HG03520 (cell line): ENCODE results near the gene SHANK2.

ENCODE experiments used
- ATAC-seq: cut with Tn5 transposase; IDR thresholded peaks from one replicate; pipeline ENCODE4 v1.9.1; 2021; ENCODE audit warnings: mild to moderate bottlenecking, moderate library complexity; ENCODE audit not compliant: unreplicated experiment

Gene SHANK2

GRCh38 chr11:71223081-71223405, 29.3 kb downstream of the SHANK2 start:
- ATAC-seq = no peak

- no peak for ATAC-seq
These were observed 29.9 kb downstream of the SHANK2 start for GRCh38 chr11:71222318-71223080.

- no peak for ATAC-seq
These were observed 30.6 kb downstream of the SHANK2 start for GRCh38 chr11:71221821-71222220.

GRCh38 chr11:71221201-71221600, 31.2 kb downstream of the SHANK2 start:
- no peak for ATAC-seq

GRCh38 chr11:71218789-71219499, 33.4 kb downstream of the SHANK2 start:
- ATAC-seq = no peak

- ATAC-seq = no peak
These were observed 36.9 kb downstream of the SHANK2 start for GRCh38 chr11:71215425-71215965.

GRCh38 chr11:71214553-71215424, 37.6 kb downstream of the SHANK2 start:
- no peak for ATAC-seq

GRCh38 chr11:71213696-71214552, 38.5 kb downstream of the SHANK2 start:
- ATAC-seq = no peak

- no peak for ATAC-seq
These were observed 39.4 kb downstream of the SHANK2 start for GRCh38 chr11:71212871-71213559.

GRCh38 chr11:71211631-71212030, 40.7 kb downstream of the SHANK2 start:
- no peak for ATAC-seq

- ATAC-seq = no peak
These were observed 41.5 kb downstream of the SHANK2 start for GRCh38 chr11:71210861-71211260.

- ATAC-seq = no peak
These were observed 42.7 kb downstream of the SHANK2 start for GRCh38 chr11:71209656-71210055.

GRCh38 chr11:71209181-71209580, 43.2 kb downstream of the SHANK2 start:
- no peak for ATAC-seq

- ATAC-seq = no peak
These were observed 44.2 kb downstream of the SHANK2 start for GRCh38 chr11:71208011-71208774.

- ATAC-seq = no peak
These were observed 44.8 kb downstream of the SHANK2 start for GRCh38 chr11:71207563-71207962.

- no peak for ATAC-seq
These were observed 46.2 kb downstream of the SHANK2 start for GRCh38 chr11:71206186-71206585.

- ATAC-seq = no peak
These were observed 47.4 kb downstream of the SHANK2 start for GRCh38 chr11:71204748-71205664.

- ATAC-seq = no peak
These were observed 48.1 kb downstream of the SHANK2 start for GRCh38 chr11:71204294-71204693.
